COLO829 (cell line): ENCODE data around the gene MAP3K20.
"Not testable (repeated sequence)": the region's sequence is repeated elsewhere in the genome, so short reads cannot be mapped to it uniquely, and the experiment has no call there.

Experiments
- DNase-seq: peaks from one replicate; pipeline ENCODE4 v3.0.0; 2012; ENCODE audit warnings: low spot score

Gene MAP3K20

DNA sequence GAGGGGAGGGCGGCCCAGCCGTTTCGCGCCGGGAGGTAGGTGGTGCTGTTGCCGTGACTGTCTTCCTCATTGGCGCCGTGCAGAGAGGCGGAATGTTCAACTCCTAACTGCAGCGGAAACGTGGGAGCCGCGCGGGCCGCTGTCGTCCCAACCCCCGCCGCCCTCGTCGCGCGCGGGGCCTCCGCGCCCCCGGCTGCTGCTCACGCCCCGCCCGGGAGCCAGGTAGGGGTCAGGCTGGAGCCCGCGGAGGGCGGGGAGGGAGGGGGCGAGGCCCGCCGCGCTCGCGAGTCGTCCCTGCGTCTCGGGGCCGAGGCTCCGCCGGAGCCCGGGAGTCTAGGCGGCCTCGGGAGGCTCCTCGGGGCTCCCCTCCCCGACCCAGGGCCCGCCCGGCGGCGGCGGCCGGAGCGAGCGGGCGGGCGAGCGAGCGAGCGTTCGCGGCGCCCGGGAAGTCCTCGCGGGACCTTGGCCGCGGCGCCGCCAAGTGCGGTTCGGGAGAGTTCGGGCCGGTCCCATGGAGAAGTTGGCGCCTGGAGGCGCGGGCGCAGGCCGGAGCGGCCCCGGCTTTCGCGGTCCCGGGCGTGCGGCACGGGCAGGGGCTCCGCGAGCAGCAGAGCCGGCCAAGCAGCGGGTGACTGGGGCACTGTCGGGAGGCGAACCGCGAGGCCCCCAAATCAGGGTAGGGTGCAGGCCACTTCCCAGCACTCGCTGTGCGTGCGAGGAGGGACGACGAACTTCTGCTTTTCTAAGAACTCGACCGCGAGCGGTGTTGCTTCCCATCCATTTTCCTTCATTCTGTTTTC, at the start of gene MAP3K20:
Gene MAP3K20, plus strand, starts transcription at position 66 of the 800 bp plus-strand sequence. CDS start 15,186 bp downstream, outside the sequence.
- DNase-seq: no peak

DNA sequence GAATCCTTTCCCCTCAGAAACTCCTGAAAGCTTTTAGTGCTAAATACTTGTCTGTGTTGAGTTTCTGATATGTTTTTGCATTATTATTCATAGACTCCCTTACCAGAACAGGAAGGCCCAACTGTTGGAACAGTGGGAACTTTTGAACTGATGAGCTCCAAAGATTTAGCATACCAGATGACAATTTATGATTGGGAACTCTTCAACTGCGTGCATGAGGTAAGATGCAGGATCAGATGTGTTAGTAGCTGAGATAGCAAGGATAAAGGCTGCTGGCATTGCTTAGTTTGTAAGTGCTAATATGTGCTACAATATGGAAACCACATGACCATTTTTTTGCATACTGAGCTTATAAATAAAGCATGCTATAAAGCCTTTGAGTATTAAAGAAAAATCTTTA, 49.2 kb upstream of the MAP3K20 start:
- DNase-seq: no peak

DNA sequence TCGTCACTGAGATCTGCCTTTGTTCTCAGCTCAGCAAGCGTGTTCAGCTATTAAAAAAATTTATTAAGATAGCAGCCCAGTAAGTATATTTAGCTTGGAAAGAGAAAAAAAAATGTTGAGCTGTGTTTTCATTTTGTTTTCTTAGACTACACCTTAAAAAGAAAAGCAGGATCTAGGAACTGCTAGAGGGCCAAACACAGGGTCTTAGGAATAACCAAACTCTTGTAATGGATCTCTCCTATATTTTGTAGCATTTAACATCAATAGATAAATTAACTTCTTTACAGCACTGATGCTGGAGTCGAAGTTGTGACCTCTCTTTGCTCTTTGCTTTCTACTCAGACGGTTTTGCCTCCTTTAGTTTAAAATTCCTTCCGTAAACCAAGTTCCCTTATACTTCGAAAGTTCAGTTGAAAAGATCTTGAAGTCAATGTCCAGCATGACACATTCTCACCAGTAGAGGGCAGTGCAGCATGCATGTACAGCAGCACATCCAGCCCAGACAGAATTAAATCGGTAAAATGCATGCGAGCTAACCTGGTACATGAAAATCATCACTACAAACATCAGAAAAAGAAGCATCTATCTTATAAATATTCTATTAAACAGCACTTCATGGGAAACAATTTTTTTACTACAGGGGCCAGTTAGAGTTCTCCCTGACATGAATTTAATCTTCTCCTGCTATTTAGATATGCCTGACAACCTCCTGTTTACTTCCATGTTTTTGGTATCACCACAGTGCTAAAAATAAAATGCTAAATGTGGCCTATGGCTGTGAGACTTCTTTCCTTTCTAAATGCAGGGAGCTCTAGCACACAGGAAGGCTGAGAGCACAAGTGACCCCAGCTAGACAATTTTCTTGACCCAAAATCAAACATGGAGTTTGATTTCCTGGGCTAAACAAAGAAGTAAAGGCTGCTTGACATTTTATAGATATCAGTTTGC, 48.2 kb upstream of the MAP3K20 start:
- DNase-seq: peak; percentile 73

DNA sequence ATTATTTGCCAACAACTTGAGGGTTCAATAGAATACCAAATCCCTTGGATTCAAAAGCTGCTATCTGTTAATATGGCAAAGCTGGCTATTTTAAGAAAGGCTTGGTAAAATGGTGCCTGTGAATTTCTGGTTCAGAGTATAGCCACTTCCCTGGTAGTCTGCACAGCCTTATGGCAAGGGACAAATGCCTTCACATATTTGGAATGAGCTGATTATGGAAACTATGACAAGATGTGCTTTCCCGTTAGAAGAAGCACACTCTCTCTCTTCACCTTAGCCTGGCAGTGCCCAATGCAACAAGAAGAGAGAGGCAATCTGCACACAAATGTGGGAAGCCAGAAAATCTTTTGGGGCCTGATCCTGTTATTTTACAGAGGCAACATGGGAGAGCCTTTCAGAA, 47.5 kb upstream of the MAP3K20 start:
- no peak for DNase-seq

DNA sequence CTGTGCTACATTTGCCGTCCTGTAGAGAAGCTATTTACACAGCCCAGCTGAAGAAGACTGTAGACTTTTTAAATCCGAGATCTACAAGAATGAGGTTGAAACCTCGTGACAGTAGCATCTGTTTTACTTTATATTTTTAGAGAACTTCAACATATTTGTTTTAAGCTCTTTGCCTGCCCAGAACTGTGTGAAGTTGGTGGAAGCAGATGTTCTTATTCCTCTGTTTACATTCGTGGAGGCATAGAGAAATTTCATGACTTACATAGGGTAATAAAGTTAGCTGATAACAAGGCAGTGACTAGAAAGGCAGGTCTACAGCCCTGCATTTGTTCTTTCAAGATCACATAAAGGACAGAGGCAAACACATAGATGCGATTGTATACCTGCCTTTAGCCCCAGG, 47.0 kb upstream of the MAP3K20 start:
- no peak for DNase-seq

- no peak for DNase-seq
Measured at GRCh38 chr2:173030561-173031490, 44.8 kb upstream of the MAP3K20 start.

- no peak for DNase-seq
Measured at GRCh38 chr2:173032032-173032431, 43.6 kb upstream of the MAP3K20 start.

DNA sequence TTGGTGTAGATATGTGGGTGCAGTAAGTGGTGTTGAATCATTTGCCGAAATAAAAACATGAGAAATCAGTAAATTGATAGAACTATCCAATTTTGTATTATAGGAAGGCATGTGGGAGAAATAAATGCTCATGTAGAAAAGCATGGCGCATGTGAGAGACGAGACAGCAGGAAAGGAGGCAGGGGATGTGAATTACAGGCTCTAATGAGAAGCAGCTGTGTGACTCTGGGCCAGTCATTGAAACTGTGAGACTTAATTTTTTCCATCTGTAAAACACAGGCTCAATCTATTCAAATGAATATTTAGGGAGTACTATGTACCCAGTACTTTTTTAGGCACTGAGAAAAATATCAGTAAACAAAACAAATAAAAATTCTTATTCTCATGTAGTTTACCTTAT, 42.6 kb upstream of the MAP3K20 start:
- no peak for DNase-seq

DNA sequence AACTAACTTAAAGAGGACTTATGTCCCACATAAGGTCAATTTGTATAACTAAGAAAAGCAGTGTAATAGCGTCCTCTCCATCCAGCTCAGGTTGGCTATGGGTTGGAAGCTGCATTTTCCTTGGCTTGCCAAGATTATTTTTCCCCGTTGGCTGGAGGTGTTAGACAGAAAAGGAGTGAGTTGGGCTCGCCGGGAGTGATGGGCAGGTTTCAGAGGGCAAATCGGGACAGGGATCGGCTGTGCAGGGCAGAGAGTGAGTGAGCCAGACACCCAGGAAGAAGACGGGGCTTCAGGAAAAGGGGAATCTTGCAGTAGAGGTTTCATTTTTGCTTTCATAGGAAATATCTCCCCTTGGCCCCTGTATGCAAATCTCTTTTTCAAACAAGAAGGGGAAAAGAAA, 41.5 kb upstream of the MAP3K20 start:
- DNase-seq: no peak

GRCh38 chr2:173037245-173038120, 38.2 kb upstream of the MAP3K20 start:
- no peak for DNase-seq

DNA sequence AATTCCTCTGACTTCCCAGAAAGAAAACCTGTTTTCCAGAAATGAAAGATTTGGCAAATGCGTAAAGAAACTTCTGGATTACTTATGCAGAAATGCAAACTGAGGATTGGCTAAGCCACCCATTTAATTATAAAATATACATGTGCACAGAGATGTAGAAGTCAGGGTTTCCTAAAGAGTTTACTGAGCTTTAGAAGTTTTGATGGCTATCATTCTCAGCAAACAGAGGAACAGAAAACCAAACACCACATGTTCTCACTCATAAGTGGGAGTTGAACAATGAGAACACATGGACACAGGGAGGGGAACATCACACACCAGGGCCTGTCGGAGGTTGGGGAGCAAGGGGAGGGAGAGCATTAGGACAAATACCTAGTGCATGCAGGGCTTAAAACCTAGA, 37.4 kb upstream of the MAP3K20 start:
- not testable (repeated sequence) for DNase-seq

GRCh38 chr2:173040729-173041128, 34.9 kb upstream of the MAP3K20 start:
- DNase-seq: no peak

GRCh38 chr2:173043476-173043875, 32.2 kb upstream of the MAP3K20 start:
- DNase-seq: no peak

- no peak for DNase-seq
Measured at GRCh38 chr2:173043897-173044519, 31.6 kb upstream of the MAP3K20 start.

- no peak for DNase-seq
Measured at GRCh38 chr2:173044686-173045085, 31.0 kb upstream of the MAP3K20 start.

DNA sequence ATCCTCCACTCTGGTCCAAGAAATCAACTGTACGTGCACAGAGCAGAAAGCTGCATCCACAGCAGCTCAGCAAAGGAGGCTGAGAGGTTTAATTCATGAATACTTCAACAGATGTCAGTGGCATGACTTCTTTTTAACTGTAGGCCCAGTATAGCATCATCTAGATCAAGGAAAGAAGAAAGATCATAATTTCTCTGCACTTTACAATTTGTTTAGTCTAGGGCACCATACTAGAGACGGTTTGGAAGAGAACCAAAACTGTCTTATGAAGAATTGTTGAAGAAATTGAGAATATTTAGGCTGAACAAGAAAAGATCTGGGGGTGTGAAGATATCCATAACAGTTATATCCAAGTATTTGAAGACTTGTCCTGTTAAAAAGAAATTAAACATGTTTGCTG, 30.5 kb upstream of the MAP3K20 start:
- DNase-seq: no peak

DNA sequence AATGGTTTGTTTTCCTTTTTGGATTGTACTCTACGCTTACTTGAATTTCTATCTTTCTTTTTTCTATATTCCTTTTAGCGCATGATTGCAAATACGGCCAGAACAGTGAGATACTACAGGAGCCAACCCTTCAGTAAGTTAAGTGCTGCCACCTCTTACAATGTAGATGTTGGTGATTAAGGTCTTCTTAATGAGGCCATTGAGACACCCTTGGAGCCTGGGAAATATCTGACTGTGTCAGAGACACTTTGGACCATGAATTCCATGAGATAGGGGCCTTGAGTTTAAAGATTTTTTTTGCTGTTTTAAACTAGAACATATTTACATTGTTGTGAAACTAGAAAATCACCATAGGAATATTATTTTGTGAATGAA, 27.1 kb upstream of the MAP3K20 start:
- no peak for DNase-seq

- peak; percentile 77 for DNase-seq
Measured at GRCh38 chr2:173048897-173049661, 26.6 kb upstream of the MAP3K20 start.

DNA sequence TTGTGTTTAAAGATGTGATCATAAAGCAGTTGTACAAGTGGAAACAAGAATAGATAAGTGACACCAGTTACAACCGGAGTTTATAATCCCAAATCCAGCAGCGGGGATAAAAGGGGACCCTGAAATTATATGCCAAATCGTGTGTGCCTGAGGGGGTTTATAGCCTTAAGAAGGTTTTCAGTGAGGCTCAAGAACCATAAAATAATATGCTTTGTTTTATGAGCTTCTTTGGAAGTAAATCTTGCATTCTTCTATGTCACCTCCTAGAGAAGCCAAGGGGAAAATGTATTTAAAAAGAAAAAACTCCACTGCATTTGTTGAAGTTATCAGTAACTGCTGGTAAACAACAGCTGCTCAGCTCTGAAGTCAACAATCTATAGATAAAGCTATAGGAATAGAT, 25.8 kb upstream of the MAP3K20 start:
- no peak for DNase-seq

- DNase-seq: no peak
Measured at GRCh38 chr2:173050684-173051083, 25.0 kb upstream of the MAP3K20 start.
